GM12891 (cell line): ENCODE measurements around the gene RELA.

ENCODE experiments used
- PAX5 ChIP-seq: IDR thresholded peaks from 2 replicates; pipeline ENCODE4 v1.6.1; 2011; ENCODE audit warnings: low read length, moderate library complexity, mild to moderate bottlenecking; ENCODE audit not compliant: insufficient read depth, severe bottlenecking
- POLR2A ChIP-seq: IDR thresholded peaks from 2 replicates; pipeline ENCODE4 v1.6.1; 2011; ENCODE audit warnings: low read depth, low read length, control low read depth
- POLR2AphosphoS5 ChIP-seq: IDR thresholded peaks from 2 replicates; pipeline ENCODE4 v1.6.1; 2011; ENCODE audit warnings: low read depth, low read length, control low read depth
- SPI1 ChIP-seq: IDR thresholded peaks from 2 replicates; pipeline ENCODE4 v1.6.1; 2011; ENCODE audit warnings: low read depth, low read length, control low read depth
- TAF1 ChIP-seq: IDR thresholded peaks from 2 replicates; pipeline ENCODE4 v1.6.1; 2011; ENCODE audit warnings: low read depth, low read length, control low read depth

GRCh38 chr11:65623852-65624616 lies 38.7 kb downstream of the RELA start:
- no peak for TF ChIP-seq POLR2A
- no peak; the same call in 1 of the 2 replicates for TF ChIP-seq POLR2AphosphoS5
- no peak for TF ChIP-seq SPI1
- no peak for TF ChIP-seq TAF1
- TF ChIP-seq PAX5: no peak
